ENCODE results near the gene LHX4.

GRCh38 chr1:180258935-180259334 is 28.9 kb downstream of the LHX4 start:
- TF ChIP-seq CTCF (IDR thresholded peaks at IDR 0.05 in 4 of 5, conservative IDR thresholded peaks at IDR 0.05 in 1 of 5) (no peak), POLR2A (IDR thresholded peaks at IDR 0.05) (no peak)
